Muscle of back (tissue), 11 donors: ENCODE data around the gene TERT. TPM values are rescaled to one million over a fixed set of nuclear protein-coding genes. Genes with fewer than 3 reads are reported as not detected.
"Not testable (repeated sequence)": the region's sequence is repeated elsewhere in the genome, so short reads cannot be mapped to it uniquely, and the experiment has no call there.

ENCODE experiments used
- DNase-seq, 3 donors: peaks; one replicate each; pipeline versions ENCODE4 v3.0.0 to v3.0.0-alpha.2; 2013
- polyA plus RNA-seq, 10 donors: library from polyadenylated mRNA; unstranded; fragments of 120-200 nt; gene quantifications; one replicate each; pipeline ENCODE4 v1.2.1, GENCODE V29; 2013; ENCODE audit not compliant: insufficient read length in 10 of 10

Gene TERT
- polyA plus RNA-seq, 10 donors, result 0.08 TPM; not detected in 9

GRCh38 chr5:1297243-1297642, 2.4 kb upstream of the TERT start:
- no peak for DNase-seq

- DNase-seq, result no peak
Observed at GRCh38 chr5:1295650-1296037, 776 bp upstream of the TERT start.

- no peak for DNase-seq
Observed at GRCh38 chr5:1294206-1294834, 548 bp downstream of the TERT start.

- DNase-seq, result no peak
Observed at GRCh38 chr5:1293416-1294205, 1.3 kb downstream of the TERT start.

DNA sequence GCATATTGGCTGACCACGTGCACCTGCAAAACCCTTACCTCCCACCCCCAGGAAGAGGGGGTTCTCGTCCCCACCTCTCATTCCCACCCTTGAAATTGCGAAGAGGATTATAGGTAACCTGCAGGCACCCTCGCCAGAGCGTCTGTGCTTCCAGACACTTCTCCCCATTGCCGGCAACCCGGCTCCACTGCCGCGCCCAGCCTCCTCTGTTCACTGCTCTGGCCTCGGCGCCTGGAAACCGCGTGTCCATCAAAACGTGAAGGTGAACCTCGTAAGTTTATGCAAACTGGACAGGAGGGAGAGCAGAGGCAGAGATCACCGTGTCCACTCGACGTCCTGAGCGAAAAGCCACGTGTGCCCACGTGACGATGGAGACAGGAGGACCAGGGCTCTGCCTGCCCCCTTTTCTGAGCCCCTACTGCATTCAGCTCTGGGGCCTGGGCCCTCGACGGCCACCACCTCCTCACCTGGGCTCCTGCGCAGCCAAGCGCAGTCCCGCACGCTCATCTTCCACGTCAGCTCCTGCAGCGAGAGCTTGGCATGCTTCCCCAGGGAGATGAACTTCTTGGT, 1.9 kb downstream of the TERT start:
- no peak for DNase-seq

DNA sequence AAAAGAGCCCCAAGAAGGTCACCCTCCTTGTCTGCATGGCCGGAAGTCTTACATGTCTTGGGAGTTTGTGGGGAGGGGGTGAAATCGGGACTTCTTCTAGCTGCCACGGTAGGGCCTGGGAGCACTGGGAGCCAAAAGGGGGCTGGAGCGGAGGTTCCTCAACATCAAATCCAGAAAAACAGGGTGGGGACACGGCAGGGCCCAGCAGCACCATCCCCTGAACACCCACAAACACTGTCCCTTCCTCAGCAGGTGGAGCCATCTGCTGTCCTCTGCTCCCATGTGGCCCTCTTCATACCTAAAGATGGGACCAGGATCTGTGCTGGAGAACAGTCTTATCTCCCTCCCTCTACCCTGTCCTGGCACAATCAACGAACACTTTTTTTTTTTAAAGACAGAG, 2.7 kb downstream of the TERT start:
- DNase-seq, result no peak

DNA sequence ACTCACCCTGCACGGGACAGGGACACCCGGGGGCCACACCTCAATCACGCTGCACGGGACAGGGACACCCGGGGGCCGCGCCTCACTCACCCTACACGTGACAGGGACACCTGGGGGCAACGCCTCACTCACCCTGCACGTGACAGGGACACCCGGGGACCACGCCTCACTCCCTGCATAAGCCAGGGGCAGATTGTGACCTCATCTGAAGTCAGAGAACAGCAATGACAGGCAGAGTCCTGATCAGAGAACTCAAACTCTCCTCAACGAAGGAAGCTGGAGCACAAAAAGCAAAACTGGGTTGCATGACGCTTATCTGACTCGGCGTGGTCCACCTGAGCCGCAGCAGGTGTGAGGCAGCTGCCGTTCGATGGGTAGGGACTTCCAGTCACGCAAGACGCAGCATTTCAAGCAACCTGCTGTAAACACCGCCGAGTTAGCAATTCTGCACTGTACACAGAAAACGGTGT, 3.2 kb downstream of the TERT start:
- no peak for DNase-seq

- not testable (repeated sequence) for DNase-seq
Observed at GRCh38 chr5:1290956-1291355, 3.9 kb downstream of the TERT start.

GRCh38 chr5:1289559-1289958, 5.3 kb downstream of the TERT start:
- DNase-seq, result not testable (repeated sequence)

- no peak for DNase-seq
Observed at GRCh38 chr5:1288439-1289335, 6.2 kb downstream of the TERT start.

DNA sequence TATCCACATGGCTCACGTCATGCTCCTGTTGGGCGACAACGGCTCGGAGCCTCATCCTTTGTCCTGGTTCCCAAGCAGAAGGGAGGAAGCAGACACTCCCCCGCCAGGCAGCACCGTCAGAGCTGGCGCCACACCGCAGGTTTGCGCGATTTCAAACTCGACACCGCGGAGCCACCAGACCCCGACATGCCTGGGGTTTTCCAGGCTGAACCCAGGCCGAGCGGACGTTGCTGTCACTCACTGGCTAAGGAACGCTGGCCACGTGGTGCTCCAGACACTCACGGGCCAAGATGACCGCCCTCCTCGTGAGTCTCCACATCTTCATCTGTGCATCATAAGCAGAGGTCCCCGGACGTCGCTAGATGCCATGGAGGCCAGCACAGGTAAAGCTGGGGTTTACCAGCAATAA, 9.0 kb downstream of the TERT start:
- no peak for DNase-seq

GRCh38 chr5:1285141-1285540, 9.7 kb downstream of the TERT start:
- no peak for DNase-seq

GRCh38 chr5:1284336-1284970, 10.4 kb downstream of the TERT start:
- not testable (repeated sequence) for DNase-seq

DNA sequence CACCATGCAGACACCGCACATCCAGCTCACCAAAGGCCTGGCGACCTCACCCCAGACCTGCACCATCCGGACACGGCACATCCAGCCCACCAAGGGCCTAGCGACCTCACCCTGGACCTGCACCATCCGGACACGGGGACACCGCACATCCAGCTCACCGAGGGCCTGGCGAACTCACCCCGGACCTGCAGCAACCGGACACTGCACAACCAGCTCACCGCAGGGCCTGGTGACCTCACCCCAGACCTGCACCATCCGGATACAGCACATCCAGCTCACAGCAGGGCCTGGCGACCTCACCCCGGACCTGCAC, 11.2 kb downstream of the TERT start:
- DNase-seq, result not testable (repeated sequence)

DNA sequence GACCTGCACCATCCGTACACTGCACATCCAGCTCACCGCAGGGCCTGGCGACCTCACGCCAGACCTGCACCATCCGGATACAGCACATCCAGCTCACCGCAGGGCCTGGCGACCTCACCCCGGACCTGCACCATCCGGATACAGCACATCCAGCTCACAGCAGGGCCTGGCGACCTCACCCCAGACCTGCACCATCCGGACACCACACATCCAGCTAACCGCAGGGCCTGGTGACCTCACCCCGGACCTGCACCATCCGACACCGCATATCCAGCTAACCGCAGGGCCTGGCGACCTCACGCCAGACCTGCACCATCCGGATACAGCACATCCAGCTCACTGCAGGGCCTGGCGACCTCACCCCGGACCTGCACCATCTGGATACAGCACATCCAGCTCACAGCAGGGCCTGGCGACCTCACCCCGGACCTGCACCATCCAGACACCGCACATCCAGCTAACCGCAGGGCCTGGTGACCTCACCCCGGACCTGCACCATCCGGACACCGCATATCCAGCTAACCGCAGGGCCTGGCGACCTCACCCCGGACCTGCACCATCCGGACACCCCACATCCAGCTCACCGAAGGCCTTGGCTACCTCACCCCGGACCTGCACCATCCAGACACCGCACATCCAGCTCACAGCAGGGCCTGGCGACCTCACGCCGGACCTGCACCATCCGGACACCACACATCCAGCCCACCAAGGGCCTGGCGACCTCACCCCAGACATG, 11.7 kb downstream of the TERT start:
- not testable (repeated sequence) for DNase-seq

DNA sequence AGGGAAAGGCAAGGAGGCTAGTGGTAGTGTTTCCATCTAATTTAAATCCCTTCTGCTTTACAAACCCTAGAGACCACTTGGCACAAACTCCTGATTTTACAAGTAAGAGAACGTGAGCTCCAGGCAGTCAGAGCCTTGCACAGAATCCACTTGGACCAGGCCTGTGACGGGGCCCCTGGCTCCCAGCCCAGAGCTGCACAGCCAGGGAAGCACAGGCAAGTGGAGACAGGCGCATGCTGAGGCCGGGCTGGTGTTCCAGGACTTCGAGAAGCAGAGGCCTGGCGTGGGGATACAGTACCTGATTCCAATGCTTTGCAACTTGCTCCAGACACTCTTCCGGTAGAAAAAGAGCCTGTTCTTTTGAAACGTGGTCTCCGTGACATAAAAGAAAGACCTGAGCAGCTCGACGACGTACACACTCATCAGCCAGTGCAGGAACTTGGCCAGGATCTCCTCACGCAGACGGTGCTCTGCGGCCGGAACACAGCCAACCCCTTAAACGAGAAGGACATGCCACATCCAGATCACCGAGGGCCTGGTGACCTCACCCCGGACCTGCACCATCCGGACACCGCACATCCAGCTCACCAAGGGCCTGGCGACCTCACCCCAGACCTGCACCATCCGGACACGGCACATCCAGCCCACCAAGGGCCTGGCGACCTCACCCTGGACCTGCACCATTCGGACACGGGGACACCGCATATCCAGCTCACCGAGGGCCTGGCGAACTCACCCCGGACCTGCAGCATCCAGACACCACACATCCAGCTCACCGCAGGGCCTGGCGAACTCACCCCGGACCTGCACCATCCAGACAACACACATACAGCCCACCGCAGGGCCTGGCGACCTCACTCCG, 12.5 kb downstream of the TERT start:
- peak in 2 of 3 donors; percentile 16 to 54 for DNase-seq

DNA sequence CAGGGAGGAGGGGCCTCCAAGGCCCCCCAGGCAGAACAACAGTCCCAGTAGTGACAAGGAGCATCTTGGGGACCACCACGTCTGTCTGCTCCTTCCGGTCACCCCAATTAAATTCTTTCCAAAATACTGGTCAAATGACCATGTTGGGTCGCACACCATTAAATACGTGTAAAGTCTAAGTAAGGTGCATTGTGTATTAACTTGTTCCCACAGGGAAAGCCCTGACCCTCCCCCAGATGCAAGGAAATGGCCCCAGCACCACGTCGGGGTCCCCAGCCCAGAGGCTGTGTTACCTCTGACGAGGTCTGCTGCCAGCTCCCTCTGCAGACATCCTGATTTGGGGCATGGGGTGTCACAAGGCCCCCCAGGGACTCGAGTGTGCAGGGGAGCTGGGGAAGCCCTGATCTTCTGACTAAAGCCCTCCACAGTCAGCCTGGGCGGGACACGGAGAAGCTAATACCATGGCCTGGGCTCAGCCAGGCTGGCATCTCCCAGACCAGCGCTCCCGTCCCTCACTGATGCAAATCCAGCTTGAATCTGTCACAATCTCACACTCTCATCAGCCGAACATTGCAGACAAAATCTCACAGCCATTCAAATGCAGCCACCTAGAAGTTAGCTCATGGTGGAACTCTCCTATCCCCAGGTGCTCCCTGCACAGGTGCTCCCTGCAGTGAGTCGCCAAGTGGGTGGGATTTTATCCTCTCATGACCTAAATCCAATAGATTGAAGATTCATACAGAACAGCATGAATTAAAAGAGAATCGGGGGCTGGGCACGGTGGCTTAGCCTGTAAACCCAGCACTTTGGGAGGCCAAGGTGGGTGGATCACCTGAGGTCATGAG, 13.6 kb downstream of the TERT start:
- DNase-seq, result no peak

DNA sequence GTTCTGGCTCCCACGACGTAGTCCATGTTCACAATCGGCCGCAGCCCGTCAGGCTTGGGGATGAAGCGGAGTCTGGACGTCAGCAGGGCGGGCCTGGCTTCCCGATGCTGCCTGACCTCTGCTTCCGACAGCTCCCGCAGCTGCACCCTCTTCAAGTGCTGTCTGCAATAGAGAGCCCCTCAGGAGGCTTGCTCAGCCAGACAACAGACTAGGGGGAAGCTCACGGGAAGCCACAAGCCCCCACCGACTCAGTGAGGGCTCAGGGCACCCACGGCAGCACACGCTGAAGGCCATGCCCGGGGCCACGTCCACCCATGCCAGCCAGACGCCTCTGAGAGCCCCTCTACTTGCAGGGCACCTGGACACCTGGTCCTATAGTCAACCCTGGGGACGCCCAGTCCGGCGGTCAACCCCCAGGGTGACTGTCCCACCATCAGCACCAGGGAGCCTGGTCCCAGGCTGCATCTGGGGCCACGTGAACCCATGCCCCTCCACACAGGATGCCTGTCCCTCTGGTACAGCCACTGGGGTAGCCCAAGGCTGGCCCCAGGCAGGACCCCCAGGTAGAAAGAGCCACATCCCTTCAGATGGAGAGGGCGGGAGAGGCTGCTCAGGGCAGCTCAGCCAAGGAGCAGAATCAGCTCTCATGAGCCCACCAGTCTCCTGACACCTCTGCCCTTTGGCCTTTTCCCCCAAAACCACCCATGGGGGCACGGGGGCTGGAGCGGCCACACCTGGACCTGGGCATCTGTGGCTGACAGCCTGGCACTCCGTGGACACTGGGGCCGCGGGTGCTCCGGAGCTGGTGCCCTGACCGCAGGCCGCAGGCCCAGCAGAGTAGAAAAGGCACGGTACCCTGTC, 14.5 kb downstream of the TERT start:
- no peak for DNase-seq
